Measurements from ENCODE around the gene LEKR1.

Gene LEKR1

GRCh38 chr3:156792114-156792513 is 34.0 kb upstream of the LEKR1 start:
- TF ChIP-seq FOXP2 (optimal IDR thresholded peaks at IDR 0.05; ENCODE audit: borderline replicate concordance, extremely low read depth, extremely low read length, insufficient read depth) = no peak
- TF ChIP-seq TAF1 (IDR thresholded peaks at IDR 0.05; ENCODE audit: borderline replicate concordance, insufficient read depth, low read length) = no peak
- TF ChIP-seq POLR2AphosphoS5 (IDR thresholded peaks at IDR 0.05; ENCODE audit: low read depth, low read length) = no peak
- TF ChIP-seq SIN3A (IDR thresholded peaks at IDR 0.05; ENCODE audit: borderline replicate concordance, insufficient read depth, low read length) = no peak
- TF ChIP-seq REST (IDR thresholded peaks at IDR 0.05; ENCODE audit: insufficient read depth in 1 of 2, low read depth in 2 of 2, low read length in 2 of 2) = no peak

GRCh38 chr3:156792536-156792935 is 33.6 kb upstream of the LEKR1 start:
- no peak for TF ChIP-seq SIN3A (IDR thresholded peaks at IDR 0.05; ENCODE audit: borderline replicate concordance, insufficient read depth, low read length)
- TF ChIP-seq POLR2AphosphoS5 (IDR thresholded peaks at IDR 0.05; ENCODE audit: low read depth, low read length) = no peak
- TF ChIP-seq FOXP2 (optimal IDR thresholded peaks at IDR 0.05; ENCODE audit: borderline replicate concordance, extremely low read depth, extremely low read length, insufficient read depth) = no peak
- no peak for TF ChIP-seq REST (IDR thresholded peaks at IDR 0.05; ENCODE audit: insufficient read depth in 1 of 2, low read depth in 2 of 2, low read length in 2 of 2)
- no peak for TF ChIP-seq TAF1 (IDR thresholded peaks at IDR 0.05; ENCODE audit: borderline replicate concordance, insufficient read depth, low read length)

GRCh38 chr3:156792945-156793344 is 33.2 kb upstream of the LEKR1 start:
- TF ChIP-seq TAF1 (IDR thresholded peaks at IDR 0.05; ENCODE audit: borderline replicate concordance, insufficient read depth, low read length) (no peak), SIN3A (IDR thresholded peaks at IDR 0.05; ENCODE audit: borderline replicate concordance, insufficient read depth, low read length) (no peak), REST (IDR thresholded peaks at IDR 0.05; ENCODE audit: insufficient read depth in 1 of 2, low read depth in 2 of 2, low read length in 2 of 2) (no peak), FOXP2 (optimal IDR thresholded peaks at IDR 0.05; ENCODE audit: borderline replicate concordance, extremely low read depth, extremely low read length, insufficient read depth) (no peak), POLR2AphosphoS5 (IDR thresholded peaks at IDR 0.05; ENCODE audit: low read depth, low read length) (no peak)

GRCh38 chr3:156793400-156793799 is 32.8 kb upstream of the LEKR1 start:
- TF ChIP-seq TAF1 (IDR thresholded peaks at IDR 0.05; ENCODE audit: borderline replicate concordance, insufficient read depth, low read length) (no peak), FOXP2 (optimal IDR thresholded peaks at IDR 0.05; ENCODE audit: borderline replicate concordance, extremely low read depth, extremely low read length, insufficient read depth) (no peak), SIN3A (IDR thresholded peaks at IDR 0.05; ENCODE audit: borderline replicate concordance, insufficient read depth, low read length) (no peak), REST (IDR thresholded peaks at IDR 0.05; ENCODE audit: insufficient read depth in 1 of 2, low read depth in 2 of 2, low read length in 2 of 2) (no peak), POLR2AphosphoS5 (IDR thresholded peaks at IDR 0.05; ENCODE audit: low read depth, low read length) (no peak)

- TF ChIP-seq REST (IDR thresholded peaks at IDR 0.05; ENCODE audit: insufficient read depth in 1 of 2, low read depth in 2 of 2, low read length in 2 of 2) (no peak), TAF1 (IDR thresholded peaks at IDR 0.05; ENCODE audit: borderline replicate concordance, insufficient read depth, low read length) (no peak), FOXP2 (optimal IDR thresholded peaks at IDR 0.05; ENCODE audit: borderline replicate concordance, extremely low read depth, extremely low read length, insufficient read depth) (no peak), POLR2AphosphoS5 (IDR thresholded peaks at IDR 0.05; ENCODE audit: low read depth, low read length) (no peak), SIN3A (IDR thresholded peaks at IDR 0.05; ENCODE audit: borderline replicate concordance, insufficient read depth, low read length) (no peak)
These were observed 32.3 kb upstream of the LEKR1 start for GRCh38 chr3:156793851-156794250.

Data from PFSK-1 (cell line).